ENCODE measurements around the gene MMRN2. TPM values are rescaled to one million over a fixed set of nuclear protein-coding genes. Genes with fewer than 3 reads are reported as not detected.

MMRN2 gene
- total and polyA plus RNA-seq, 9 donors: 11.3 to 44.6 (median 19.2) TPM

DNA sequence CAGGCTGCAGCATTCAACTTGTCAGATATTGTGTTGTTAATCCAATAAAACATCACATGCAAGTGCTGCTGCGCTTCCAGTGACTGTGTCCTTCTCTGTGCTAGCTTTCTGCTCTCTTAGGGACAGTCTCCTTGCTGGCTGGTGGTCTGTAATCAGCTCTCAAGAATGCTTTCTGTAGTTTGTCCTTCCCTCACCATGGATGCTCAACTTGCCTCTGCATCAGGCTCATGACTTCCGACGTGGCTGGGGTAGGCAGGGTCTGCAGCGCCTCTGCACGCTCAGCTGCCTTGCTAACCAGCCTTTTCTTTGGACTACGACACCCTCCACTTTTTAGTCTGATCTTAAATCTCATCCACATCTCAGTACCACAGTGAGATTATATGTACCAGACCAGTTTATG, 58.3 kb downstream of the MMRN2 start:
- Histone ChIP-seq H3K27ac (no peak overlapping the region), H3K27me3 (no peaks in the 10 kb centered on the region), H3K9me3 (no peaks in the 10 kb centered on the region), H3K36me3 (no peaks in the 10 kb centered on the region), H3K4me3 (no peak overlapping the region), H3K4me1 (ENCODE audit: insufficient read depth) (peaks cover 6% of the 10 kb centered on the region)
- WGBS, 3 donors: 74 to 76% (median 76%) methylated on average over 6 of the region's 6 CpGs
- TF ChIP-seq, protein P1, sequence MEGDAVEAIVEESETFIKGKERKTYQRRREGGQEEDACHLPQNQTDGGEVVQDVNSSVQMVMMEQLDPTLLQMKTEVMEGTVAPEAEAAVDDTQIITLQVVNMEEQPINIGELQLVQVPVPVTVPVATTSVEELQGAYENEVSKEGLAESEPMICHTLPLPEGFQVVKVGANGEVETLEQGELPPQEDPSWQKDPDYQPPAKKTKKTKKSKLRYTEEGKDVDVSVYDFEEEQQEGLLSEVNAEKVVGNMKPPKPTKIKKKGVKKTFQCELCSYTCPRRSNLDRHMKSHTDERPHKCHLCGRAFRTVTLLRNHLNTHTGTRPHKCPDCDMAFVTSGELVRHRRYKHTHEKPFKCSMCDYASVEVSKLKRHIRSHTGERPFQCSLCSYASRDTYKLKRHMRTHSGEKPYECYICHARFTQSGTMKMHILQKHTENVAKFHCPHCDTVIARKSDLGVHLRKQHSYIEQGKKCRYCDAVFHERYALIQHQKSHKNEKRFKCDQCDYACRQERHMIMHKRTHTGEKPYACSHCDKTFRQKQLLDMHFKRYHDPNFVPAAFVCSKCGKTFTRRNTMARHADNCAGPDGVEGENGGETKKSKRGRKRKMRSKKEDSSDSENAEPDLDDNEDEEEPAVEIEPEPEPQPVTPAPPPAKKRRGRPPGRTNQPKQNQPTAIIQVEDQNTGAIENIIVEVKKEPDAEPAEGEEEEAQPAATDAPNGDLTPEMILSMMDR (IDR thresholded peaks at IDR 0.05): no peak
- TF ChIP-seq EP300 (IDR thresholded peaks at IDR 0.05) (no peak), POLR2A (IDR thresholded peaks at IDR 0.05) (no peak)
- intact Hi-C loops (cut with DNase I): loop anchor here in 3 of 4 donors (5.0 kb wide), 1 partner anchor 187 kb away; no protein-coding TSS in a partner anchor
- DNase-seq: no peak

DNA sequence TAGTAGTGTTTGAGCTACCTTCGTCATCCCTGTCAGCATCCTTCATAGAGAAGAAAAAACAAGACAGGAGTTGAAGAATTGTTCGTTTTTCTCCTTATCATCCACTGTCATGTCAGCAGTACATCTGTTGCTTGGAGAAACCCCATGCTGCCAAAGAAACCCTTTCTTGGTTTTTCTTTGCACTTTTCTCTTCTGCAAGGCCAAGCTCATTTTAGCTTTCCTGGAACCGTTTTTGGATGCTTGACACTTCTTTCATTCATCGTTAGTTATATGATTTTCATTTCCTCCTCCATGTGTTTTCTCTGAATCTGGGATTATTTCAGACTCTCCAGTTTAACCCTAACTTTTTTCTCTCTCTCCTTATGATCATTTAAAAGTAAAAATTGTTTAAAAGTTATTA, 58.9 kb downstream of the MMRN2 start:
- Histone ChIP-seq H3K36me3 (no peaks in the 10 kb centered on the region), H3K27ac (no peak overlapping the region), H3K27me3 (no peaks in the 10 kb centered on the region), H3K4me3 (no peak overlapping the region), H3K9me3 (no peaks in the 10 kb centered on the region), H3K4me1 (ENCODE audit: insufficient read depth) (peaks cover 6% of the 10 kb centered on the region)
- TF ChIP-seq POLR2A (IDR thresholded peaks at IDR 0.05): no peak
- TF ChIP-seq EP300 (IDR thresholded peaks at IDR 0.05): no peak
- TF ChIP-seq, protein P1 (IDR thresholded peaks at IDR 0.05): no peak
- no peak for DNase-seq
- 44 to 47% (median 44%) methylated on average over 4 of the region's 4 CpGs for WGBS, 3 donors
- intact Hi-C loops (cut with DNase I): loop anchor here in 3 of 4 donors (5.0 kb wide), 1 partner anchor 186 kb away; no protein-coding TSS in a partner anchor

DNA sequence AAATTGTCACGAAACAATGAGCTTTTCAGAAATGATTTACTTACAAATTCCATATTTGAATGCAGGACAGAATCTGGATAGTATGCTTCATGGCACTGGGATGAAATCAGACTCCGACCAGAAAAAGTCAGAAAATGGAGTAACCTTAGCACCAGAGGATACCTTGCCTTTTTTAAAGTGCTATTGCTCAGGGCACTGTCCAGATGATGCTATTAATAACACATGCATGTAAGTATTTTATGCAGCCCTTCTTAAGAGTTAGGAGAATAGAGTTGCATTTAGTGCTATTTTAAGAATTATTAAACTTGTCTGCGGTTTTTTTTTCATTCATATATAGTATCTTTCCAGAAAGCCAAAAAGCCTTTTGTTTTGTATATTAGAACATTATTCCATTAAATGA, 67.4 kb downstream of the MMRN2 start:
- 54 to 67% (median 63%) methylated on average over 3 of the region's 3 CpGs for WGBS, 3 donors
- intact Hi-C loops (cut with DNase I): no loop called here
- Histone ChIP-seq H3K36me3 (no peaks in the 10 kb centered on the region), H3K27ac (no peak overlapping the region), H3K9me3 (no peaks in the 10 kb centered on the region), H3K4me1 (ENCODE audit: insufficient read depth) (no peaks in the 10 kb centered on the region), H3K27me3 (no peaks in the 10 kb centered on the region), H3K4me3 (no peak overlapping the region)
- TF ChIP-seq, protein P1 (IDR thresholded peaks at IDR 0.05): no peak
- no peak for TF ChIP-seq POLR2A (IDR thresholded peaks at IDR 0.05)
- TF ChIP-seq EP300 (IDR thresholded peaks at IDR 0.05): no peak
- DNase-seq: no peak

DNA sequence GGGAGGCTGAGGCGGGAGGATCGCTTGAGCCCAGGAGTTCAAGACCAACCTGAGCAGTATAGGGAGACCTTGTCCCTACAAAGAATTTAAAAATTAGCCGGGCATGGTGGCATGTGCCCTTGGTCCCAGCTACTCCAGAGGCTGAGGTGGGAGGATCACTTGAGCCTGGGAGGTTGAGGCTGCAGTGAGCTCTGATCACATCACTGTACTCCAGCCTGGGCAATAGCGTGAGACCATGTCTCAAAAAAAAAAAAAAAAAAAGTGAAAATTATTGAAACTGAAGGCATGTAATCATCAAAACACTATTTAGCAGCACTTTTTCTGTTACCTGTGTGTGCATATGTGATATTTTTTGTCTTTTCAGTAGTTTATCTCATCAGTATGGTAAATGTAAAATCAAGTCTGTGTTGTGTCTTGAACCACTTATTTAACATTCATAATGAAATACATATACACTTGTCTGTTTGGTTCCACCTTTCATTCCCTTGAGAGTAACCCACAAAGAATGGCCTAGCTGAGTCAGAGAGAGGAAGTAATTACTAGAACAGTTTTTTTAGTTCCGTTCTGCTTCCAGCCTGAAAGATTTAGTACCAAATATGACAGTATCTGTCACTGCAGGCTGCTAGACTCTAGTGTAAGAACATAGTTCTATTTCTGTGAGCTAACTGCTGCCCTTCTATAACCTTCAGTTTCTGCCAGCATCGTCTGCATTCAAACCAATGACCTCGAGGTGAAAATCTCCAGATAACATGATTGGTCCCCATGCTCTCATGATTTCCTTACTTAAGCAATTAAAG, 68.6 kb downstream of the MMRN2 start:
- TF ChIP-seq, protein P1 (IDR thresholded peaks at IDR 0.05): no peak
- Histone ChIP-seq H3K4me1 (ENCODE audit: insufficient read depth) (no peaks in the 10 kb centered on the region), H3K36me3 (no peaks in the 10 kb centered on the region), H3K4me3 (no peak overlapping the region), H3K27me3 (no peaks in the 10 kb centered on the region), H3K27ac (no peak overlapping the region), H3K9me3 (no peaks in the 10 kb centered on the region)
- WGBS, 3 donors: 64 to 71% (median 70%) methylated on average over 7 of the region's 7 CpGs
- intact Hi-C loops (cut with DNase I): no loop called here
- no peak for DNase-seq

Small RNA genes lying within 50 kb of the gene (small RNA-seq; reads per million reads assigned to genes)
- gene BMS1P3 (not detected), gene RNU1-19P (not detected)

Other genes with a start within 250 kb of the MMRN2 start
- gene BMPR1A, start 201.0 kb downstream of the MMRN2 start, total RNA-seq: 10 to 100 TPM; 29.1 to 77.9 (median 62.2) TPM
- gene BMPR1A, start 201.0 kb downstream of the MMRN2 start, polyA plus RNA-seq: 10 to 100 TPM; 19.0 to 40.1 TPM
- 10 to 100 TPM; 15.4 to 76.1 (median 43.6) TPM for gene SNCG, start 984 bp upstream of the MMRN2 start, total RNA-seq
- gene SNCG, start 984 bp upstream of the MMRN2 start, polyA plus RNA-seq: 10 to 100 TPM; 13.7 to 41.9 TPM
- 100 to 1,000 TPM; 154 to 451 (median 231) TPM for gene ADIRF, start 10.9 kb upstream of the MMRN2 start, total RNA-seq
- gene ADIRF, start 10.9 kb upstream of the MMRN2 start, polyA plus RNA-seq: 100 to 1,000 TPM in 1 of 2 donors, 10 to 100 TPM in 1; 57.4 to 528 TPM
- gene FAM25A, start 62.7 kb upstream of the MMRN2 start, total RNA-seq: not detected
- gene FAM25A, start 62.7 kb upstream of the MMRN2 start, polyA plus RNA-seq: not detected
- gene GLUD1, start 137.2 kb upstream of the MMRN2 start, total RNA-seq: 100 to 1,000 TPM; 116 to 142 (median 130) TPM
- 100 to 1,000 TPM in 1 of 2 donors, 10 to 100 TPM in 1; 92.2 to 164 TPM for gene GLUD1, start 137.2 kb upstream of the MMRN2 start, polyA plus RNA-seq
- 10 to 100 TPM; 16.7 to 32.3 (median 26.8) TPM for gene SHLD2, start 137.6 kb upstream of the MMRN2 start, total RNA-seq
- 10 to 100 TPM; 11.5 to 13.5 TPM for gene SHLD2, start 137.6 kb upstream of the MMRN2 start, polyA plus RNA-seq